Esophagus squamous epithelium (tissue), 5 donors: ENCODE data around the gene CEP44. TPM values are rescaled to one million over a fixed set of nuclear protein-coding genes. Genes with fewer than 3 reads are reported as not detected.

Source experiments
- DNase-seq: peaks from one replicate; lab custom pipeline; 2025; lab: John Stamatoyannopoulos, UW
- H3K27ac ChIP-seq, 4 donors: fragments of 200-600 bp; sonication (generic); one replicate each; pipeline ENCODE4 v1.5.1; 2016 to 2019; ENCODE audit warnings: mild to moderate bottlenecking in 1 of 4
- H3K27me3 ChIP-seq, 4 donors: fragments of 200-600 bp; sonication (generic); 1 replicate in 3 of 4; 2 replicates in 1 of 4; pipeline versions ENCODE4 v1.5.1 to v1.6.0; 2017 to 2021; ENCODE audit warnings: antibody characterized with exemption in 1 of 4
- H3K36me3 ChIP-seq, 3 donors: fragments of 200-600 bp; sonication (generic); one replicate each; pipeline ENCODE4 v1.5.1; 2016 to 2019
- H3K4me1 ChIP-seq, 3 donors: fragments of 200-600 bp; sonication (generic); one replicate each; pipeline ENCODE4 v1.5.1; 2017 to 2019
- H3K4me3 ChIP-seq, 4 donors: fragments of 200-600 bp; sonication (generic); 1 replicate in 3 of 4; 2 replicates in 1 of 4; pipeline ENCODE4 v1.5.1; 2016 to 2019; ENCODE audit warnings: mild to moderate bottlenecking in 2 of 4, moderate library complexity in 1 of 4
- H3K9me3 ChIP-seq, 3 donors: fragments of 200-600 bp; sonication (generic); one replicate each; pipeline ENCODE4 v1.5.1; 2016 to 2019
- CTCF ChIP-seq, 6 experiments: fragments of 450-650 bp in 4 of 6; fragments of 200-600 bp in 2 of 6; sonication (generic) in 2 of 6; IDR thresholded peaks; one replicate each; pipeline ENCODE4 v1.5.1; 2016 to 2019; ENCODE audit warnings: antibody characterized with exemption in 6 of 6, mild to moderate bottlenecking in 4 of 6, moderate library complexity in 4 of 6
- POLR2A ChIP-seq, 4 donors: fragments of 450-650 bp; IDR thresholded peaks; one replicate each; pipeline ENCODE4 v1.6.1; 2017; ENCODE audit warnings: antibody characterized with exemption in 4 of 4, mild to moderate bottlenecking in 4 of 4, moderate library complexity in 3 of 4
- WGBS, 2 donors: methylation state at CpG; one replicate each; pipeline ENCODE4 v1.1.5; 2018; 5-methylcytosine and 5-hydroxymethylcytosine counted together
- intact Hi-C: fragments of 100-400 bp; cut with DNase I; formaldehyde crosslinking; loops from one replicate; pipeline ENCODE4 v1.15.0; 2022
- total RNA-seq, 4 donors: library from RNA; depleted of rRNA; stranded (reverse); fragments of >200 nt; gene quantifications; one replicate each; pipeline ENCODE4 v1.1.0, GENCODE V29; 2016
- donor health status: DM: yes; HTN: yes; CAD: no.

The CEP44 gene
- total RNA-seq, 4 donors from 2014 or later = 5.5 to 14.4 (median 11.4) TPM

GRCh38 chr4:174303687-174304086 is 20.0 kb downstream of the CEP44 start:
- H3K27me3 ChIP-seq = no peaks in the 10 kb centered on the region
- no peaks in the 10 kb centered on the region for H3K9me3 ChIP-seq
- no peak overlapping the region for H3K27ac ChIP-seq
- TF ChIP-seq CTCF (IDR thresholded peaks at IDR 0.05) = no peak
- no peak for TF ChIP-seq POLR2A (IDR thresholded peaks at IDR 0.05)
- intact Hi-C loops = no loop called here
- 100% methylated on average over 1 of the region's 1 CpG for WGBS, 2 donors
- no peaks in the 10 kb centered on the region for H3K4me1 ChIP-seq
- peaks cover 0 to 90% (median 0%) of the 10 kb centered on the region in 3 donors for H3K36me3 ChIP-seq
- no peak overlapping the region for H3K4me3 ChIP-seq
- no peak for DNase-seq

DNA sequence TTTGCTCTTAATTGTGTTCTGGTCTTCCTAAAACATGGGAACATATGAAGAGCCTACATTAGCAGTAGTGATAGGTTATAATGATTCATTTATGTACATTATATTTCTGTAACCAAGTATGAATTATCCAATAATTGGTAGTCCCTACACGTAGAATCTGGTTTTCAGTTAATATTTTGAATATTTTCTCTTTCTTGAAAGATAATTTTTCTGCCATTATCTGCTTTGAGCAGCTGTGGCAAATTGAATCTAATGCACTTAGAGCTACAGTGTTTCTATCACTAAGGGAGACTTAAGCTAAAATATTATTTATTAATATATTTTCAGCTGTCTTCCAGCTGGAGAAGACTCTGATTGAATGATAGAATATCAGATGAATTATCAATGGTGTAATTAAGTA is 21.0 kb downstream of the CEP44 start:
- intact Hi-C loops = no loop called here

DNA sequence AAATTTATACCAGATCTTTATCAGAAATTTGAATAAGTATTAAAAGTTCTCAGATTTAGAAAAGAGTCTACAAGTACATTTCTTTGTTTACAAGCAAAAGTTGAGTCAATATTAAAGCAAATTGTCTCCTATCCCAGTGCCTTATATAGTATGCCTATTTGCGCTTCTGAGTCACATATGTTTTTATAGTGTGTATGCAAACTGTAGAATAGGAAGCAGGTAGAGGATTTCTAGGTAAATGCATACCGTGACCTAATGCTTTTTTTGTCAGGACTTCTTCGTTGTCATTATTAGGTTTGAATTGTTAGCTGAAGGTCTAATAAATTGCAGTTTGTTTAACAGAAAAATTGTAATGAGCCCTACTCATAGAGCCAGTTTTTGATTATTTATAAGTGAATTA is 22.2 kb downstream of the CEP44 start:
- no peak for DNase-seq
- H3K4me1 ChIP-seq = no peaks in the 10 kb centered on the region
- intact Hi-C loops = no loop called here
- 95 to 97% methylated on average over 3 of the region's 3 CpGs for WGBS, 2 donors
- no peaks in the 10 kb centered on the region for H3K27me3 ChIP-seq
- H3K4me3 ChIP-seq = no peak overlapping the region
- no peak overlapping the region for H3K27ac ChIP-seq
- TF ChIP-seq POLR2A (IDR thresholded peaks at IDR 0.05) (no peak), CTCF (IDR thresholded peaks at IDR 0.05) (no peak)
- peaks cover 0 to 91% (median 0%) of the 10 kb centered on the region in 3 donors for H3K36me3 ChIP-seq
- no peaks in the 10 kb centered on the region for H3K9me3 ChIP-seq

More for the DNA sequence above, 21.0 kb downstream of the CEP44 start:
- Histone ChIP-seq H3K27me3 (no peaks in the 10 kb centered on the region), H3K36me3 (peaks cover 0 to 91% (median 0%) of the 10 kb centered on the region in 3 donors), H3K9me3 (no peaks in the 10 kb centered on the region), H3K27ac (no peak overlapping the region), H3K4me3 (no peak overlapping the region), H3K4me1 (no peaks in the 10 kb centered on the region)
- DNase-seq = no peak
- WGBS, 2 donors = 91 to 100% methylated on average over 1 of the region's 1 CpG
- TF ChIP-seq CTCF (IDR thresholded peaks at IDR 0.05) (no peak), POLR2A (IDR thresholded peaks at IDR 0.05) (no peak)

- no peaks in the 10 kb centered on the region for H3K9me3 ChIP-seq
- 84 to 91% methylated on average over 4 of the region's 4 CpGs for WGBS, 2 donors
- intact Hi-C loops = no loop called here
- TF ChIP-seq CTCF (IDR thresholded peaks at IDR 0.05) = no peak
- TF ChIP-seq POLR2A (IDR thresholded peaks at IDR 0.05) = no peak
- no peaks in the 10 kb centered on the region for H3K27me3 ChIP-seq
- no peak overlapping the region for H3K27ac ChIP-seq
- H3K4me1 ChIP-seq = no peaks in the 10 kb centered on the region
- H3K36me3 ChIP-seq = peaks cover 0 to 92% (median 0%) of the 10 kb centered on the region in 3 donors
- H3K4me3 ChIP-seq = no peak overlapping the region
- DNase-seq = no peak
Observed at GRCh38 chr4:174307694-174308093, 24.0 kb downstream of the CEP44 start.

GRCh38 chr4:174312993-174313392 is 29.3 kb downstream of the CEP44 start:
- intact Hi-C loops = no loop called here
- TF ChIP-seq POLR2A (IDR thresholded peaks at IDR 0.05) (no peak), CTCF (IDR thresholded peaks at IDR 0.05) (no peak)
- Histone ChIP-seq H3K27ac (no peak overlapping the region), H3K9me3 (no peaks in the 10 kb centered on the region), H3K36me3 (peaks cover 0 to 70% (median 0%) of the 10 kb centered on the region in 3 donors), H3K4me1 (no peaks in the 10 kb centered on the region), H3K4me3 (no peak overlapping the region), H3K27me3 (no peaks in the 10 kb centered on the region)
- WGBS, 2 donors = 87 to 89% methylated on average over 3 of the region's 3 CpGs
- no peak for DNase-seq
